A204.1 (cell line): Measurements from ENCODE around the gene SLC2A10.

ENCODE experiments used
- FAIRE-seq: peaks from 2 replicates; lab custom pipeline; 2012; peaks lifted over from hg19 to GRCh38; lab: Jason Lieb, UNC

Gene SLC2A10

GRCh38 chr20:46703435-46703834 lies 6.0 kb upstream of the SLC2A10 start:
- no peak for FAIRE-seq

- FAIRE-seq: no peak
These were observed 4.6 kb upstream of the SLC2A10 start for GRCh38 chr20:46704714-46705377.

- FAIRE-seq: no peak
These were observed 4.1 kb upstream of the SLC2A10 start for GRCh38 chr20:46705378-46705729.

GRCh38 chr20:46706242-46706641 lies 3.2 kb upstream of the SLC2A10 start:
- FAIRE-seq: no peak

- FAIRE-seq: no peak
These were observed 1.1 kb upstream of the SLC2A10 start for GRCh38 chr20:46708172-46708860.

- no peak for FAIRE-seq
These were observed 392 bp upstream of the SLC2A10 start for GRCh38 chr20:46709055-46709458.

GRCh38 chr20:46710153-46710913 lies 884 bp downstream of the SLC2A10 start:
- FAIRE-seq: no peak

GRCh38 chr20:46712056-46712636 lies 2.7 kb downstream of the SLC2A10 start:
- FAIRE-seq: no peak

- FAIRE-seq: no peak
These were observed 4.7 kb downstream of the SLC2A10 start for GRCh38 chr20:46713957-46714834.

GRCh38 chr20:46715292-46715756 lies 5.9 kb downstream of the SLC2A10 start:
- no peak for FAIRE-seq

GRCh38 chr20:46717818-46718541 lies 8.5 kb downstream of the SLC2A10 start:
- no peak for FAIRE-seq

GRCh38 chr20:46720019-46720418 lies 10.6 kb downstream of the SLC2A10 start:
- FAIRE-seq: no peak

GRCh38 chr20:46720776-46721425 lies 11.5 kb downstream of the SLC2A10 start:
- FAIRE-seq: no peak

- no peak for FAIRE-seq
These were observed 12.0 kb downstream of the SLC2A10 start for GRCh38 chr20:46721476-46721875.

- FAIRE-seq: no peak
These were observed 13.0 kb downstream of the SLC2A10 start for GRCh38 chr20:46722450-46722849.

GRCh38 chr20:46723039-46723438 lies 13.6 kb downstream of the SLC2A10 start:
- FAIRE-seq: no peak

GRCh38 chr20:46724343-46724959 lies 15.0 kb downstream of the SLC2A10 start:
- FAIRE-seq: no peak

- no peak for FAIRE-seq
These were observed 16.0 kb downstream of the SLC2A10 start for GRCh38 chr20:46725186-46726165.

- FAIRE-seq: no peak
These were observed 22.3 kb downstream of the SLC2A10 start for GRCh38 chr20:46731770-46732169.
